B cell (primary cell): ENCODE results near the gene KSR2. TPM values are rescaled to one million over a fixed set of nuclear protein-coding genes. Genes with fewer than 3 reads are reported as not detected.

Source experiments
- ATAC-seq: fragments of 200-7000 bp; cut with Tn5 transposase; one replicate; pipeline ENCODE4 v1.10.0; 2021; ENCODE audit warnings: low read depth, mild to moderate bottlenecking, moderate number of reproducible peaks, moderate library complexity
- CTCF ChIA-PET: fragments of 350-600 bp; sonication (Branson Sonifier 250); formaldehyde crosslinking; loops from one replicate; lab custom pipeline; 2021; ENCODE audit warnings: antibody characterized with exemption, inconsistent platforms; lab: Charles Lee
- POLR2A ChIA-PET: fragments of 350-600 bp; sonication (Branson Sonifier 250); formaldehyde crosslinking; loops from one replicate; lab custom pipeline; 2021; ENCODE audit warnings: antibody characterized with exemption; lab: Charles Lee
- DNase-seq: peaks from one replicate; pipeline ENCODE4 v3.0.0; 2013
- H2AFZ ChIP-seq: 2 replicates; pipeline ENCODE4 v1.6.1; 2012; ENCODE audit warnings: mild to moderate bottlenecking, low read depth, low read length; ENCODE audit not compliant: insufficient read depth, poor library complexity, severe bottlenecking
- H3K27ac ChIP-seq, 2 donors: 1 replicate in 1 of 2; 2 replicates in 1 of 2; pipeline ENCODE4 v1.5.1; 2012 to 2013; ENCODE audit warnings: low read length in 2 of 2, mild to moderate bottlenecking in 2 of 2, moderate library complexity in 1 of 2
- H3K27me3 ChIP-seq, 4 experiments: fragments of 200-600 bp in 1 of 4; sonication (generic) in 1 of 4; replicated peaks in 1 of 4; 1 replicate in 2 of 4; 2 replicates in 2 of 4; pipeline versions ENCODE4 v1.6.1 to v1.7.0; 2013 to 2016; ENCODE audit warnings: low read length in 3 of 4, mild to moderate bottlenecking in 2 of 4, mixed read lengths in 1 of 4, moderate library complexity in 1 of 4; ENCODE audit not compliant: insufficient read depth in 4 of 4, control insufficient read depth in 3 of 4; ENCODE audit errors: control extremely low read depth in 1 of 4
- H3K36me3 ChIP-seq, 2 experiments: replicated peaks in 1 of 2; 1 replicate in 1 of 2; 2 replicates in 1 of 2; pipeline versions ENCODE4 v1.6.1 to v1.7.1; 2013; ENCODE audit warnings: low read length in 1 of 2; ENCODE audit not compliant: insufficient read depth in 2 of 2, control insufficient read depth in 1 of 2; ENCODE audit errors: control extremely low read depth in 1 of 2, extremely low read depth in 1 of 2
- H3K4me1 ChIP-seq, 2 donors: fragments of 200-600 bp in 1 of 2; sonication (generic) in 1 of 2; 1 replicate in 1 of 2; 2 replicates in 1 of 2; pipeline versions ENCODE4 v1.5.1 to v1.6.1; 2013 to 2017; ENCODE audit warnings: low read length in 2 of 2; ENCODE audit not compliant: control insufficient read depth in 2 of 2, insufficient read depth in 2 of 2
- H3K4me2 ChIP-seq: replicated peaks from 2 replicates; pipeline ENCODE3; 2012; ENCODE audit warnings: mild to moderate bottlenecking, low read depth, low read length; ENCODE audit not compliant: poor library complexity, severe bottlenecking
- H3K4me3 ChIP-seq, 5 experiments: fragments of 200-600 bp in 1 of 5; sonication (generic) in 1 of 5; 1 replicate in 3 of 5; 2 replicates in 2 of 5; pipeline versions ENCODE4 v1.5.1 to v1.7.0; 2011 to 2016; ENCODE audit warnings: low read length in 4 of 5, mild to moderate bottlenecking in 4 of 5, low read depth in 2 of 5, control low read depth in 1 of 5, moderate library complexity in 1 of 5; ENCODE audit not compliant: insufficient read depth in 1 of 5; ENCODE audit errors: control extremely low read depth in 1 of 5, extremely low read depth in 1 of 5
- H3K79me2 ChIP-seq: fragments of 200-600 bp; sonication (generic); one replicate; pipeline ENCODE4 v1.6.0; 2016; ENCODE audit warnings: low read length; ENCODE audit not compliant: control insufficient read depth, insufficient read depth
- H3K9ac ChIP-seq: fragments of 200-600 bp; sonication (generic); 2 replicates; pipeline ENCODE4 v1.6.1; 2017; ENCODE audit warnings: mild to moderate bottlenecking, low read length, moderate library complexity
- H3K9me3 ChIP-seq, 3 donors: one replicate each; pipeline versions ENCODE4 v1.6.1 to v1.7.1; 2013; ENCODE audit warnings: low read length in 2 of 3; ENCODE audit not compliant: control insufficient read depth in 2 of 3, insufficient read depth in 1 of 3; ENCODE audit errors: control extremely low read depth in 1 of 3
- H4K20me1 ChIP-seq: 2 replicates; pipeline ENCODE4 v1.6.0; 2012; ENCODE audit warnings: mild to moderate bottlenecking, low read length; ENCODE audit not compliant: insufficient read depth, control insufficient read depth, poor library complexity, severe bottlenecking
- H3K27ac Mint-ChIP-seq: one replicate; pipeline ENCODE4 v1.8.0; 2021; ENCODE audit warnings: mixed read lengths
- H3K27me3 Mint-ChIP-seq: one replicate; pipeline ENCODE4 v1.8.0; 2021; ENCODE audit warnings: mixed read lengths
- H3K4me1 Mint-ChIP-seq: one replicate; pipeline ENCODE4 v1.8.0; 2021; ENCODE audit warnings: mixed read lengths
- H3K4me3 Mint-ChIP-seq: one replicate; pipeline ENCODE4 v1.8.0; 2021; ENCODE audit warnings: mixed read lengths
- H3K9me3 Mint-ChIP-seq: one replicate; pipeline ENCODE4 v1.8.0; 2022; ENCODE audit warnings: mixed read lengths; ENCODE audit not compliant: insufficient read depth
- EZH2 ChIP-seq: IDR thresholded peaks from 2 replicates; pipeline ENCODE4 v1.6.1; 2012; ENCODE audit warnings: borderline replicate concordance, low read depth, mild to moderate bottlenecking, moderate library complexity, low read length; ENCODE audit not compliant: insufficient read depth, poor library complexity, severe bottlenecking
- WGBS: methylation state at CpG from one replicate; pipeline ENCODE4 v1.1.5; 2013; ENCODE audit warnings: missing lambda C conversion rate; ENCODE audit not compliant: insufficient coverage; 5-methylcytosine and 5-hydroxymethylcytosine counted together
- intact Hi-C: fragments of 100-400 bp; cut with micrococcal nuclease; formaldehyde crosslinking; loops from one replicate; pipeline ENCODE4 v1.10.0; 2022
- polyA plus RNA-seq: library from polyadenylated mRNA; depleted of rRNA; stranded (reverse); fragments of >200 nt; gene quantifications from 2 replicates; pipeline ENCODE4 v1.2.3, GENCODE V29; 2012
- total RNA-seq, 2 donors: library from RNA; stranded (reverse); fragments of 120-200 nt in 1 of 2; gene quantifications; 1 replicate in 1 of 2; 2 replicates in 1 of 2; pipeline versions ENCODE4 v1.2.3 to v1.2.4, GENCODE V29; 2013 to 2022
- TF ChIP-seq, protein P1 (sequence below): fragments of 200-600 bp; IDR thresholded peaks from one replicate; pipeline ENCODE4 v1.8.0; 2022; ENCODE audit warnings: antibody characterized with exemption, mild to moderate bottlenecking

KSR2 gene
- total and polyA plus RNA-seq, 2 donors (not counting 1 experiment from before 2014, with no cell fraction given): not detected

GRCh38 chr12:117662220-117662619, 306.6 kb downstream of the KSR2 start:
- H3K4me3 Mint-ChIP-seq: no peak overlapping the region
- intact Hi-C loops: no loop called here
- ChIA-PET CTCF (no interaction called here), POLR2A (no interaction called here)
- TF ChIP-seq, protein P1, sequence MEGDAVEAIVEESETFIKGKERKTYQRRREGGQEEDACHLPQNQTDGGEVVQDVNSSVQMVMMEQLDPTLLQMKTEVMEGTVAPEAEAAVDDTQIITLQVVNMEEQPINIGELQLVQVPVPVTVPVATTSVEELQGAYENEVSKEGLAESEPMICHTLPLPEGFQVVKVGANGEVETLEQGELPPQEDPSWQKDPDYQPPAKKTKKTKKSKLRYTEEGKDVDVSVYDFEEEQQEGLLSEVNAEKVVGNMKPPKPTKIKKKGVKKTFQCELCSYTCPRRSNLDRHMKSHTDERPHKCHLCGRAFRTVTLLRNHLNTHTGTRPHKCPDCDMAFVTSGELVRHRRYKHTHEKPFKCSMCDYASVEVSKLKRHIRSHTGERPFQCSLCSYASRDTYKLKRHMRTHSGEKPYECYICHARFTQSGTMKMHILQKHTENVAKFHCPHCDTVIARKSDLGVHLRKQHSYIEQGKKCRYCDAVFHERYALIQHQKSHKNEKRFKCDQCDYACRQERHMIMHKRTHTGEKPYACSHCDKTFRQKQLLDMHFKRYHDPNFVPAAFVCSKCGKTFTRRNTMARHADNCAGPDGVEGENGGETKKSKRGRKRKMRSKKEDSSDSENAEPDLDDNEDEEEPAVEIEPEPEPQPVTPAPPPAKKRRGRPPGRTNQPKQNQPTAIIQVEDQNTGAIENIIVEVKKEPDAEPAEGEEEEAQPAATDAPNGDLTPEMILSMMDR: no peak
- TF ChIP-seq EZH2: no peak
- H3K27ac Mint-ChIP-seq: no peak overlapping the region
- Histone ChIP-seq H4K20me1 (no peaks in the 10 kb centered on the region), H3K4me2 (no peak overlapping the region), H3K4me1 (no peaks in the 10 kb centered on the region), H3K9ac (no peak overlapping the region), H3K9me3 (peaks cover 0 to 3% (median 0%) of the 10 kb centered on the region in 3 donors), H3K36me3 (no peaks in the 10 kb centered on the region), H3K27me3 (no peaks in the 10 kb centered on the region), H3K4me3 (no peak overlapping the region), H3K27ac (no peak overlapping the region), H2AFZ (no peak overlapping the region), H3K79me2 (no peaks in the 10 kb centered on the region)
- no peak for ATAC-seq
- no peaks in the 10 kb centered on the region for H3K9me3 Mint-ChIP-seq
- peaks cover 1% of the 10 kb centered on the region for H3K27me3 Mint-ChIP-seq
- no peak for DNase-seq
- WGBS: 47% methylated on average over 4 of the region's 6 CpGs
- no peaks in the 10 kb centered on the region for H3K4me1 Mint-ChIP-seq

DNA sequence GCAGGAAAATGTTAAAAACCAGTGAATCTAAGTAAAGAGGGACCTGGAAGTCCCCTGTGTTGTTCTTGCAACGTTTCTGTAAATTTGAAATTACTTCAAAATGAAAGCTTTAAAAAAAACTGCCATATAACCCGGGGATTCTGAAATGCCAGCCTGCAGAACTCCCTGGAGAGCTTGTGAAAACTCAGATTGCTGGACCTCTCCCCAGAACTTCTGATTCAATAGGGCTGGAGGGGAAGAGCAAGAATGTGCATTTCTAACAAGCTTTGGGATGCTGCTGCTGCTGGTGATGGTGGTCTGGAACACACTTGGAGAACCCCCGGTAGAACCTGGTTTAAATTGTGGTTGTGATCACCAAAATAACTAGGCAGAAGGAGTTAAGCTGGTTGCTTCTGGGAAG, 307.3 kb downstream of the KSR2 start:
- Histone ChIP-seq H3K4me2 (no peak overlapping the region), H4K20me1 (no peaks in the 10 kb centered on the region), H3K27ac (no peak overlapping the region), H3K9me3 (peaks cover 0 to 3% (median 0%) of the 10 kb centered on the region in 3 donors), H3K27me3 (no peaks in the 10 kb centered on the region), H2AFZ (no peak overlapping the region), H3K4me3 (no peak overlapping the region), H3K36me3 (no peaks in the 10 kb centered on the region), H3K4me1 (no peaks in the 10 kb centered on the region), H3K79me2 (no peaks in the 10 kb centered on the region), H3K9ac (no peak overlapping the region)
- Mint-ChIP-seq H3K27me3 (no peaks in the 10 kb centered on the region), H3K9me3 (no peaks in the 10 kb centered on the region), H3K4me3 (no peak overlapping the region), H3K4me1 (no peaks in the 10 kb centered on the region), H3K27ac (no peak overlapping the region)
- DNase-seq (no peak), ATAC-seq (no peak)
- CTCF ChIA-PET: no interaction called here
- POLR2A ChIA-PET: no interaction called here
- intact Hi-C loops: no loop called here
- TF ChIP-seq, protein P1: no peak
- TF ChIP-seq EZH2: no peak
- 100% methylated on average over 1 of the region's 3 CpGs for WGBS
